AG08396 (cell line): ENCODE results near the gene S1PR4.
"Not testable (repeated sequence)": the region's sequence is repeated elsewhere in the genome, so short reads cannot be mapped to it uniquely, and the experiment has no call there.

Source experiments
- DNase-seq: peaks from one replicate; pipeline ENCODE4 v3.0.0; 2012; ENCODE audit warnings: low spot score, mixed read lengths

The S1PR4 gene

GRCh38 chr19:3183721-3184641 lies 5.4 kb downstream of the S1PR4 start:
- no peak for DNase-seq

GRCh38 chr19:3184847-3185460 lies 6.4 kb downstream of the S1PR4 start:
- peak; percentile 66 for DNase-seq

GRCh38 chr19:3185461-3186159 lies 7.0 kb downstream of the S1PR4 start, which contains the start of gene NCLN:
Gene NCLN (plus strand): TSS chr19:3185930. CDS start chr19:3186031, 101 bp downstream.
- DNase-seq: peak; percentile 96

- DNase-seq: no peak
Observed at GRCh38 chr19:3186160-3186688, 7.7 kb downstream of the S1PR4 start.

- DNase-seq: no peak
Observed at GRCh38 chr19:3186891-3187661, 8.5 kb downstream of the S1PR4 start.

GRCh38 chr19:3187662-3188511 lies 9.3 kb downstream of the S1PR4 start:
- no peak for DNase-seq

- no peak for DNase-seq
Observed at GRCh38 chr19:3188627-3189596, 10.3 kb downstream of the S1PR4 start.

- no peak for DNase-seq
Observed at GRCh38 chr19:3189702-3190469, 11.3 kb downstream of the S1PR4 start.

- no peak for DNase-seq
Observed at GRCh38 chr19:3190470-3190770, 11.9 kb downstream of the S1PR4 start.

- no peak for DNase-seq
Observed at GRCh38 chr19:3190921-3191805, 12.6 kb downstream of the S1PR4 start.

- not testable (repeated sequence) for DNase-seq
Observed at GRCh38 chr19:3191806-3192104, 13.2 kb downstream of the S1PR4 start.

- no peak for DNase-seq
Observed at GRCh38 chr19:3192228-3192635, 13.7 kb downstream of the S1PR4 start.

- DNase-seq: no peak
Observed at GRCh38 chr19:3192684-3193083, 14.1 kb downstream of the S1PR4 start.

- no peak for DNase-seq
Observed at GRCh38 chr19:3193256-3194105, 14.9 kb downstream of the S1PR4 start.

- DNase-seq: no peak
Observed at GRCh38 chr19:3194106-3195087, 15.8 kb downstream of the S1PR4 start.
